LNCaP clone FGC (cell line): Measurements from ENCODE around the gene RGS3.

Experiments
- DNase-seq: peaks from one replicate; pipeline ENCODE4 v3.0.0-alpha.2; 2011; ENCODE audit warnings: low read depth
- H3K4me3 ChIP-seq: 2 replicates; pipeline ENCODE4 v1.5.1; 2011; ENCODE audit warnings: mild to moderate bottlenecking, low read depth, low read length, control low read depth
- CTCF ChIP-seq: IDR thresholded peaks from 2 replicates; pipeline ENCODE4 v1.5.1; 2012; ENCODE audit warnings: mild to moderate bottlenecking; ENCODE audit not compliant: control insufficient read depth, insufficient read depth; ENCODE audit errors: extremely low read depth

The RGS3 gene

GRCh38 chr9:113603048-113603375 is 139.5 kb downstream of the RGS3 start:
- TF ChIP-seq CTCF = no peak
- no peak overlapping the region for H3K4me3 ChIP-seq
- DNase-seq = no peak

DNA sequence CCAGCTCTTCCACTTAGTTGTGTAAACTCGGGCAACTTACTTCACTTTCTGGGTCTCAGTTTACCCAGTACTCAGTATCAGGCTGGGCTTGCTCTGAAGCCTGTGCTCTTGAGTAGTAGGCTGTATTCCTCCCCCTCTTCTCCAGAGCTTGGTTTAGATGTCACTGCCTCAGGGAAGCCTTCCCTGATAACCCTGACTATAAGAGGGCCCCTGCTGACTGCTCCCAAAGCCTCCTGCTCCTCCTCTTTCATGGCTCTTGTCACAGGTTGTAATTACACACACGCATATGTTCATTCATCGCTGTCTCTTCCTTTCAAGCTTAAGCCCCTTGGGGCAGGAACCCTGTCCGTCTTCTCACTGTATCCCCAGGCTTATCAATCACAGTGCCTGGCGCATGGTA is 140.2 kb downstream of the RGS3 start:
- no peak for DNase-seq
- H3K4me3 ChIP-seq = no peak overlapping the region
- no peak for TF ChIP-seq CTCF

- no peak for DNase-seq
- no peak overlapping the region for H3K4me3 ChIP-seq
- TF ChIP-seq CTCF = no peak
Observed at GRCh38 chr9:113604393-113604792, 140.9 kb downstream of the RGS3 start.

GRCh38 chr9:113606510-113606909 is 143.0 kb downstream of the RGS3 start:
- no peak for DNase-seq
- no peak for TF ChIP-seq CTCF
- H3K4me3 ChIP-seq = no peak overlapping the region

DNA sequence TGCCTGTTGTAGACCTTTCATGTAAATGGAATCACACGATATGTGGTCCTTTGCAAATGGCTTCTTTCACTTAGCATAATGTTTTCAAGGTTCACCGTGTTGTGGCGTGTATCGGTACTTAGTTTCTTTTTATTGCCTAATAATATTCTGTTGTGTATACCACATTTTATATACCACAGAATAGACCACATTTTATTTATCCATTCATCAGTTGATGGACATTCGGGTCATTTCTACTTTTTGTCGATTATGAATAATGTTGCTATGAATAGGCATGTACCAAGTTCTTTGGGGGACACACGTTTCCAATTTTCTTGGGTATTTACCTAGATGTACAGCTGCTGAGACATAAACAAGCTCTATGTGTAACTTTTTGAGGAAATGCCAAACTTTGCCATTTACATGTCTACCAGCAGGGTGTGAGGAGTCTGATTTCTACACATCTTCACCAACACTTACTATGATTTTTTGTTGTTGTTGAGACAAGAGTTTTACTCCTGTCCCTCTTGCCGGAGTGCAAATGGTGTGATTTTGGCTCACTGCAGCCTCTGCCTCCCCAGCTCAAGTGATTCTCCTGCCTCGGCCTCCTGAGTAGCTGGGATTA is 144.7 kb downstream of the RGS3 start:
- H3K4me3 ChIP-seq = no peak overlapping the region
- TF ChIP-seq CTCF = no peak
- DNase-seq = no peak

DNA sequence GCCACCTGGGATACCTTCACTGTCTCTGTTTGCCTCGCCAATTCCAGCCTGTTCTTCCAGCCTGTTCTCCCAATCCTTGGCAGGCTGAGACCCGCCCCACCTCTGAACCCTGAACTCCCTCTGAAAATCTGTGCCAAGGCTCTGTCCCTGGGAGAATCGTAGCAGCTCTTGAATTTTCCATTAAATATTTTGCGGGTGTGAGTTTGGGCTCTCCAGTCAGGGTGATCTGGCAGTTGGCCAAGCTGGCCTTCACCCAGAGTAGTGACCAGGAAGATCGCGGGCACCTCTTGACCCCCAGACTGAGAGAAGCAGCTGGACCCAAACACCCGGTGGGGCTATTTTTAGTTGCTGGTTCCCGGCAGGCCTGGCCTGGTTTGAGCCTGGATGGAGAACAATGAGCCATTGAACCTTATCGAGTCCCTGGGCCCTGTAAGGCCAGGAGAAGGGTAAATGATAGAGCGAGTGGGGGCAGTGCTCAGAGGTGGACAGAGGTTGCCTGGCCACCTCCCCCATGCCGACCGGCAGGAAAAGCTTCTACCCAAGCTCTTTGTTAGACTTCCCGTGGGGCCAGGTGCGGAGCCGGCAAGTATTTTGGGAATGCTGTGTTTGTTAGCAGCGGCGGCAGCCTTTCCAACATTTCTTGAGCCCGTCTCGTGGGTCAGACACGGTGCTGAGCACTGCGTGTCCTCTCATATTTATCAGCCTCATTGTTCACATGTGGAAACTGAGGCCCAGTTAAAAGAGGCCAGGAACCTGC is 146.2 kb downstream of the RGS3 start:
- TF ChIP-seq CTCF = no peak
- DNase-seq = no peak
- no peak overlapping the region for H3K4me3 ChIP-seq
